Ishikawa (cell line): Measurements from ENCODE around the gene FAM110C.

ENCODE experiments used
- CREB1 ChIP-seq: IDR thresholded peaks from 2 replicates; pipeline ENCODE4 v1.6.1; 2012; ENCODE audit warnings: low read depth
- EP300 ChIP-seq: IDR thresholded peaks from 2 replicates; pipeline ENCODE4 v1.6.1; 2012; ENCODE audit warnings: borderline replicate concordance
- RAD21 ChIP-seq: IDR thresholded peaks from 2 replicates; pipeline ENCODE4 v1.6.1; 2012; ENCODE audit warnings: low read depth
- TAF1 ChIP-seq: IDR thresholded peaks from 2 replicates; pipeline ENCODE4 v1.6.1; 2012; ENCODE audit warnings: low read depth, mild to moderate bottlenecking
- YY1 ChIP-seq: IDR thresholded peaks from 2 replicates; pipeline ENCODE4 v1.6.1; 2012; ENCODE audit warnings: low read depth
- ZBTB7A ChIP-seq: IDR thresholded peaks from 2 replicates; pipeline ENCODE4 v1.6.1; 2012; ENCODE audit warnings: low read depth
- TF ChIP-seq, protein P1 (sequence below): IDR thresholded peaks from 2 replicates; pipeline ENCODE4 v1.6.1; 2012
- TF ChIP-seq, protein P2 (sequence below): IDR thresholded peaks from 2 replicates; pipeline ENCODE4 v1.6.1; 2012; ENCODE audit warnings: low read depth, mild to moderate bottlenecking

DNA sequence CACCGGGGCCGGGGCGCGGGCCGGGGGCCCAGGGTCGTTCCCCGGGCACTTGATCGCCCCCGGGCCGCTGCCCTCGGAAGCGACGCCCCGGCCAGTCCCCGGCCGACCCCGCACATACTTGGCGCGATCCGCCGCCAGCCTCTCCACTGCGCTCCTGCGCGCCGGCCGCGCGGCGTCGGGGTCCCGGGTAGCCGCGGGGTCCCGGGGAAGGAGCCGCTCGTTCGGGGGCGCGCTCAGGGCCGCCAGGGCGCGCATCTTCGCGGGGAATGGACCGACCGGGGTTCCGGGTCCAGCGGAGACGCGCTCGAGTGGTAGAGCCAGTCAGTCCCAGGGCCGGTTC, 204 bp downstream of the FAM110C start:
- TF ChIP-seq, protein P1, sequence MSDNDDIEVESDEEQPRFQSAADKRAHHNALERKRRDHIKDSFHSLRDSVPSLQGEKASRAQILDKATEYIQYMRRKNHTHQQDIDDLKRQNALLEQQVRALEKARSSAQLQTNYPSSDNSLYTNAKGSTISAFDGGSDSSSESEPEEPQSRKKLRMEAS, result no peak
- TF ChIP-seq RAD21 (no peak), ZBTB7A (no peak), EP300 (no peak), CREB1 (no peak), YY1 (no peak), TAF1 (no peak)
- TF ChIP-seq, protein P2, sequence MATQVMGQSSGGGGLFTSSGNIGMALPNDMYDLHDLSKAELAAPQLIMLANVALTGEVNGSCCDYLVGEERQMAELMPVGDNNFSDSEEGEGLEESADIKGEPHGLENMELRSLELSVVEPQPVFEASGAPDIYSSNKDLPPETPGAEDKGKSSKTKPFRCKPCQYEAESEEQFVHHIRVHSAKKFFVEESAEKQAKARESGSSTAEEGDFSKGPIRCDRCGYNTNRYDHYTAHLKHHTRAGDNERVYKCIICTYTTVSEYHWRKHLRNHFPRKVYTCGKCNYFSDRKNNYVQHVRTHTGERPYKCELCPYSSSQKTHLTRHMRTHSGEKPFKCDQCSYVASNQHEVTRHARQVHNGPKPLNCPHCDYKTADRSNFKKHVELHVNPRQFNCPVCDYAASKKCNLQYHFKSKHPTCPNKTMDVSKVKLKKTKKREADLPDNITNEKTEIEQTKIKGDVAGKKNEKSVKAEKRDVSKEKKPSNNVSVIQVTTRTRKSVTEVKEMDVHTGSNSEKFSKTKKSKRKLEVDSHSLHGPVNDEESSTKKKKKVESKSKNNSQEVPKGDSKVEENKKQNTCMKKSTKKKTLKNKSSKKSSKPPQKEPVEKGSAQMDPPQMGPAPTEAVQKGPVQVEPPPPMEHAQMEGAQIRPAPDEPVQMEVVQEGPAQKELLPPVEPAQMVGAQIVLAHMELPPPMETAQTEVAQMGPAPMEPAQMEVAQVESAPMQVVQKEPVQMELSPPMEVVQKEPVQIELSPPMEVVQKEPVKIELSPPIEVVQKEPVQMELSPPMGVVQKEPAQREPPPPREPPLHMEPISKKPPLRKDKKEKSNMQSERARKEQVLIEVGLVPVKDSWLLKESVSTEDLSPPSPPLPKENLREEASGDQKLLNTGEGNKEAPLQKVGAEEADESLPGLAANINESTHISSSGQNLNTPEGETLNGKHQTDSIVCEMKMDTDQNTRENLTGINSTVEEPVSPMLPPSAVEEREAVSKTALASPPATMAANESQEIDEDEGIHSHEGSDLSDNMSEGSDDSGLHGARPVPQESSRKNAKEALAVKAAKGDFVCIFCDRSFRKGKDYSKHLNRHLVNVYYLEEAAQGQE, result no peak
